Brain microvascular endothelial cell (primary cell): ENCODE measurements around the gene CREG1.

Source experiments
- DNase-seq: peaks from one replicate; pipeline ENCODE4 v3.0.0-alpha.2; 2020
- H3K27ac ChIP-seq: fragments of 250-450 bp; sonication (Bioruptor Pico); 2 replicates; pipeline ENCODE4 v1.5.1; 2020; ENCODE audit warnings: mild to moderate bottlenecking, moderate library complexity
- H3K27me3 ChIP-seq: fragments of 250-450 bp; sonication (Bioruptor Pico); replicated peaks from 2 replicates; pipeline ENCODE4 v1.5.1; 2020; ENCODE audit warnings: mild to moderate bottlenecking
- H3K36me3 ChIP-seq: fragments of 250-450 bp; sonication (Bioruptor Pico); replicated peaks from 2 replicates; pipeline ENCODE4 v1.5.1; 2020; ENCODE audit warnings: mild to moderate bottlenecking
- H3K4me3 ChIP-seq: 2 replicates; pipeline ENCODE4 v1.5.1; 2011; ENCODE audit warnings: low read depth, mild to moderate bottlenecking, control low read depth, low read length, moderate library complexity
- in situ Hi-C: cut with HindIII; loops from 2 replicates; pipeline ENCODE4 v1.10.0; 2017; ENCODE audit warnings: low sequenced_read_pairs, low pct_ligation_motif_present
- TF ChIP-seq, protein P1 (sequence below): IDR thresholded peaks from 2 replicates; pipeline ENCODE4 v1.5.1; 2011; ENCODE audit warnings: low read depth, mild to moderate bottlenecking, moderate library complexity, low read length, control low read depth, inconsistent platforms; ENCODE audit errors: missing control alignments

CREG1 gene

DNA sequence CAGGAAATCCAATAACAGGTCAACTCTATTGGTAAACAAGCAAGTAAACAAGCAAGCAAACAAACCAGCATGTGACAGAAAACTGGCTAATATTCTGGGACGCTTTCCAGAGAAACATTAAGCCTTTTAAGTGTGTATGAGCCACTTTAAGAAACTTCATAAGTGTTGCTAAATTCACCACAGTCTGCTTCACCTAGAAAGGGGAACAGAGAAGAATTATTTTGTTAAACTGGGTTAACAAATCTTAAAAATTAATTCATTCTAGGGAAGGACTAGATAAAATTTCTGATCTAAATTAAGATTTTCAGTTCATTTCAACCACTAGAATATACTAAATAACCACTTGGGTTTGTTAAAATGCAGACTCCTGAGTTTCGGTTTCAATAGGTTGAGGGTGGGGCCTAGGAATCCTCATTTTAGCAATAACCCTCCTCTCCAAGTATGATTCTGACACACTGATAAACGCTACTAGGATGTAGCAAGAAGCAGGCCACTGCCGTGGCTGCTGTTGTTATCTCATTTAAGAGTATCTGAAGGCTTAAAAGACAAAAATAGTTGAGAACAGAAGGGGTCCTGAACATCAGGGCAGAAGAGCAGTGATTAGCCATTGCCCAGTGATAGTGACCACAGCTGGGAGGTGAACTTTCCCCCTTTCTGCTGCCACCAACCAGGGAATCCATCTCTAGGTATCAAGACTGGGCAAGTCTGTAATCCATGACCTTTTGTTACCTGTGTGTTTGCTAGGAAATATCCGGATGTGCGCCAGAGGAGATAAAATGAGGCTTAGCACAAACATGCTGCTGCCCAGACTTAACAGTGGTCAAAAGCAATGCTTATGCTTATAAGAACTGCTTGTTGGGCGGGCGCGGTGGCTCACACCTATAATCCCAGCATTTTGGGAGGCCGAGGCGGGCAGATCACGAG is 11.2 kb downstream of the CREG1 start:
- TF ChIP-seq, protein P1, sequence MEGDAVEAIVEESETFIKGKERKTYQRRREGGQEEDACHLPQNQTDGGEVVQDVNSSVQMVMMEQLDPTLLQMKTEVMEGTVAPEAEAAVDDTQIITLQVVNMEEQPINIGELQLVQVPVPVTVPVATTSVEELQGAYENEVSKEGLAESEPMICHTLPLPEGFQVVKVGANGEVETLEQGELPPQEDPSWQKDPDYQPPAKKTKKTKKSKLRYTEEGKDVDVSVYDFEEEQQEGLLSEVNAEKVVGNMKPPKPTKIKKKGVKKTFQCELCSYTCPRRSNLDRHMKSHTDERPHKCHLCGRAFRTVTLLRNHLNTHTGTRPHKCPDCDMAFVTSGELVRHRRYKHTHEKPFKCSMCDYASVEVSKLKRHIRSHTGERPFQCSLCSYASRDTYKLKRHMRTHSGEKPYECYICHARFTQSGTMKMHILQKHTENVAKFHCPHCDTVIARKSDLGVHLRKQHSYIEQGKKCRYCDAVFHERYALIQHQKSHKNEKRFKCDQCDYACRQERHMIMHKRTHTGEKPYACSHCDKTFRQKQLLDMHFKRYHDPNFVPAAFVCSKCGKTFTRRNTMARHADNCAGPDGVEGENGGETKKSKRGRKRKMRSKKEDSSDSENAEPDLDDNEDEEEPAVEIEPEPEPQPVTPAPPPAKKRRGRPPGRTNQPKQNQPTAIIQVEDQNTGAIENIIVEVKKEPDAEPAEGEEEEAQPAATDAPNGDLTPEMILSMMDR, result no peak
- H3K36me3 ChIP-seq, result no peaks in the 10 kb centered on the region
- no peak for DNase-seq
- no peaks in the 10 kb centered on the region for H3K27me3 ChIP-seq
- H3K27ac ChIP-seq, result no peak overlapping the region
- in situ Hi-C loops, result no loop called here
- H3K4me3 ChIP-seq, result no peak overlapping the region

DNA sequence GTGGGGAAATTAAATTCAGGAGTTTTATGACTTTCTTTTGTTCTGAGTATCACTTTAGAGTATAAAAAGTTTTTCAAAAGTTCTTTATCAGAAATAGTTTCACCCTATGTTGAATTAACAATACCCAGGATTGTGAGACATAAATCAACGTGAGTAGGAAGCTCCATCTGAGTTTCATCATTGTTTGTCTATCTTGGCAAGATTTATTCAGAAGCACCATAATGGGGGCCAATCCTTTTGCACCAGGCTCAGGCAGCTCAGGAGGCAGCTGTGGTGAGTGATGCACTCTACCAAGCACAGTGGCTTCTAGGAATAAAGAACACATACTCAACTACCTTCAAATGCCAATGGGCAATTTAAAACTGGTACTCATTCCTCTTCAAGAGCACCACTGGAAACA is 12.0 kb downstream of the CREG1 start:
- Histone ChIP-seq H3K4me3 (no peak overlapping the region), H3K27me3 (no peaks in the 10 kb centered on the region), H3K36me3 (no peaks in the 10 kb centered on the region), H3K27ac (no peak overlapping the region)
- TF ChIP-seq, protein P1, result no peak
- in situ Hi-C loops, result no loop called here
- DNase-seq, result no peak

DNA sequence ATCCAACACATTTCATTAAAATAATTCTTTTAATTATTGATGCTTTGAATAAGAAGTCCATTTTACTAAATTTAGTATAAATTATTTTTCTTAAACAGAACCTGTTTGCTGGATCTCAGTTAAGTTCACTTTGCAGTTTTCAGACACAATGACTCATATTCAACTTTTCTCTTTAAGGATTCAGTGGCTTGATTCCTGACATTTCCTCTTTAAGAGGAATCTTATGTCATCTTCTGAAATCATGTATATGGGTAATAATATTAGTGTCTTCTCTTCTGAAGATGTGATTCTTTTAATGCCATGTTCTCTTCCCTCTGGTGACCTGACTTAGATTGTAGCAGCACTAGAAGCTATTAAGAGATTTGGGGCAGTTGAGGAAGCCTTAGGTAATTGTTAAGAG is 12.6 kb downstream of the CREG1 start:
- DNase-seq, result no peak
- in situ Hi-C loops, result no loop called here

DNA sequence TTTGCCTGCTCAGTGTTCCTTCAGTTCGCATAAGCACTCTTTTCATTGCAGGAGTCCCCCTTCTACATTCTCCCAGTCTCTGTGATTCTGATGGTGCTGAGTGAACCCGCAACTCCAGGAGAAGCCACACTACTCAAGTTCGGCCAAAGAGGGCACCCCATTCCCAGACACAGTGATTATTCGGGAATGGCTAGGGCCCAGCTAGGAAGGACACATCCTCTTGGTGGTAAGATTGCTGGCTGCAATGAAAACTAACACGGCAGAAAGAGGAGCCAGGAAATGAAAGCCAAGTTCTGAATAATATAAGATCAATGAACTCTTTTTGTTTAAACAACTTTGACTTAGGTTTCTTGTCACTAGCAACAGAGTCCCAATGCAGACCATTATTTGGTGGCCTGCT is 14.9 kb downstream of the CREG1 start:
- DNase-seq, result no peak
- Histone ChIP-seq H3K27me3 (no peaks in the 10 kb centered on the region), H3K36me3 (no peaks in the 10 kb centered on the region), H3K4me3 (no peak overlapping the region), H3K27ac (no peak overlapping the region)
- TF ChIP-seq, protein P1, result peak; percentile 24
- in situ Hi-C loops, result no loop called here

More for the DNA sequence above, 12.6 kb downstream of the CREG1 start:
- TF ChIP-seq, protein P1, result no peak
- no peaks in the 10 kb centered on the region for H3K36me3 ChIP-seq
- H3K27me3 ChIP-seq, result no peaks in the 10 kb centered on the region
- no peak overlapping the region for H3K27ac ChIP-seq
- H3K4me3 ChIP-seq, result no peak overlapping the region

DNA sequence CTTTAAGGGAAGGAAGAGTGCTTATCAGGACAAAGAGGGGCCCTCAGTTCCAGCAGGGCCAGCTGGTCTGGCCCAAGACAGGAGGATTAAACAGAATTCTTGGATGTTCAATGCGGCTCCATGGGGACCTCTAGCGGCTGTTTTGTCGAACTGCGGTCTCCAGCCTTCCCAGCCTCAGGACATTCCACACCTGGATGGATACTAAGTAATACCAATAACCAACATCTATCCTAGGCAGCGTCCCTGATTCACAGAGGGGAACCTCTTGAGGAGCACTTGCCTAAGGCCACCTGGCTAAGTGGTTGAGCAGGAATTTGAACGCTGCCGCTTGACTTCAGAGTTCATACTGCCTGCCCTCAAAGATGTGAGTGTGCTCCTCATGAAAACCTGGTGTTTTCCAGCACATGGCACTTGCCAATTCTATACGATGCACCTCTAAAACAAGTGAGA is 19.7 kb downstream of the CREG1 start:
- H3K36me3 ChIP-seq, result no peaks in the 10 kb centered on the region
- peak; percentile 52 for DNase-seq
- TF ChIP-seq, protein P1, result peak; percentile 94
- no peak overlapping the region for H3K27ac ChIP-seq
- H3K4me3 ChIP-seq, result no peak overlapping the region
- in situ Hi-C loops, result no loop called here
- H3K27me3 ChIP-seq, result no peaks in the 10 kb centered on the region
